Activated CD4-positive, CD25-positive, alpha-beta regulatory T cell treated with anti-CD3 and anti-CD28 coated beads, Interleukin-2, amount 50 U/mL, for 24 hours (primary cell): Measurements from ENCODE around the gene SYF2.
A peak's percentile ranks its signal among the peaks of the same experiment; 100 is the strongest.
"Not testable (repeated sequence)": the region's sequence is repeated elsewhere in the genome, so short reads cannot be mapped to it uniquely, and the experiment has no call there.

ENCODE experiments used
- ATAC-seq, 2 donors: fragments of 150-1000 bp; cut with Tn5 transposase; one replicate each; pipeline ENCODE4 v1.10.0; 2021; ENCODE audit warnings: mild to moderate bottlenecking in 1 of 2, moderate library complexity in 1 of 2

Gene SYF2

GRCh38 chr1:25232027-25232865 lies at the start of gene SYF2:
TSS of gene SYF2 (minus strand) at chr1:25232502. CDS start at chr1:25232467, 35 bp downstream.
- ATAC-seq: peak; percentile 95 to 96

DNA sequence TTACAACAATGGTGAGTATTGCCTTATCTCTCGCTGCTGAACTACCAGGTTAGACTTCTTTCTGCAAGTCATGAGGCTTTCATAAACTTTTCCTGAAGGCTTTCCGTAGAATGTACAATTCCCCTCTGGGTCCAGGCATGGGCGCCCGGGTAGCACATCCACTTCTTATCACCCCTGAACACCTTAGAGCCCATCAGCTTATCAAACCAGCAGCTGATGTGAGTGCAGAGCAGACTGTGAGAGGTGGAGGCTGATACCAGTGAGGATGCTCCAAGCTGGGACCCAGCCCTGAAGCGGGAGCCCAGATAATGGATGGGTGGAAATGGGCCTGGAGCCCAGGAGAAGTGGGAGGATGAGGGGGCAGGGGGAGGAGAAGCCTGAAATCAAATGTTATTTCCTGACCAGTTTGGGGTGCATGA lies 47.4 kb upstream of the SYF2 start:
- not testable (repeated sequence) for ATAC-seq

- ATAC-seq: not testable (repeated sequence)
These were observed 46.5 kb upstream of the SYF2 start for GRCh38 chr1:25278790-25279189.

DNA sequence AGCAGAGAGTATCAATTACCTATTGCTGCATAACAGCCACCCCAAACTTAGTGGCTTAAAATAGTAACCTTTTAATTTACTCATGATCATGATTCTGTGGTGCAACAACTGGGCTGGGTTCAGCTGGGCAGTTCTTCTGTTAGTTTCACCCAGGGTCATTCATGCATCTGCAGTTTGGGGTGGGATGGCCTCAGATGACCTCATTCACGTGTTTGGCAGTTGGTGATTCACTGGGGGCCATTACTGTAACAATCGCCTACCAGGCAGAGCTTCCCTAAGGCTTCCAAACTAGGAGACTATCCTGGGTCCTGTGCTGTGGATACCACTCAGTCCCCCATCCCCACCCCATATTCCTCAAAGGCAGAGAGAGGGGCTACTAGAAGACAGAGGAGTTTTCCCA lies 46.1 kb upstream of the SYF2 start:
- not testable (repeated sequence) for ATAC-seq

GRCh38 chr1:25277295-25277694 lies 45.0 kb upstream of the SYF2 start:
- ATAC-seq: not testable (repeated sequence)

DNA sequence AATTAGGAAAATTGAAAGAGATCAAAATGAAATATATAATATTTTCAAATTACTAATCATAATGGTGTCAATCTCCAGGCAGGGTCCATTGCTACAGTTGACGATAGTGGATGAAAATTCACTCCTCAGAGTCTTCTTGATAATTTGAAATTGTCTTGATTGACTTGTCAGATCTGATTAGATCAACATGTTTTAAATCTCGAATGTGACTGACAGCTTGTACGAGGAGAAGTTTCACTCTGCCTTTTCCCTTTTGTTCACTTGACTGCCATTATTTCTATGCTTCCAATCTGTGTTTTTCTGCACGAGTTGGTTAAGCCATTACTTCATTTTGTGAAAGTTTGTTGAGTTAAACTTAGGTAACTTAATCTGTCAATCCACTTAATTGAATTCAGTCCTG lies 43.3 kb upstream of the SYF2 start:
- ATAC-seq: not testable (repeated sequence)

DNA sequence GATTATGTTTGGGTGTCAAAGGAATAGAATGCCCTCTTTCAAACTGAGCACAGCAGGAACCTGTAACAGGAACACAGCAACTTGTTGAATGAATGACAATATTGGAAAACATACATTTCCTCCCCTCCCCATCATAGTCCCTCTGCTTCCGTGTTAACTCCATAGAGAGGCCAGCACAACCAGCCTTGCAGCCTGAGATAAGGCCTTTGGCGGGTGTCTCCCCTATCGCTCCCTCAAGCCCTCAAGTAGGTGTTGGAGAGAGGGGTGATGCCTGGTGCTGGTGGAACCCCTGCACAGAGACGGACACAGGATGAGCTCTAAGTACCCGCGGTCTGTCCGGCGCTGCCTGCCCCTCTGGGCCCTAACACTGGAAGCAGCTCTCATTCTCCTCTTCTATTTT lies 39.9 kb upstream of the SYF2 start, which contains the start of gene RHD:
RHD (plus strand) TSS at position 272 of the 400 bp plus-strand sequence; CDS start at position 311, 39 bp downstream.
- not testable (repeated sequence) for ATAC-seq

- ATAC-seq: not testable (repeated sequence)
These were observed 36.0 kb upstream of the SYF2 start for GRCh38 chr1:25268143-25268760.

DNA sequence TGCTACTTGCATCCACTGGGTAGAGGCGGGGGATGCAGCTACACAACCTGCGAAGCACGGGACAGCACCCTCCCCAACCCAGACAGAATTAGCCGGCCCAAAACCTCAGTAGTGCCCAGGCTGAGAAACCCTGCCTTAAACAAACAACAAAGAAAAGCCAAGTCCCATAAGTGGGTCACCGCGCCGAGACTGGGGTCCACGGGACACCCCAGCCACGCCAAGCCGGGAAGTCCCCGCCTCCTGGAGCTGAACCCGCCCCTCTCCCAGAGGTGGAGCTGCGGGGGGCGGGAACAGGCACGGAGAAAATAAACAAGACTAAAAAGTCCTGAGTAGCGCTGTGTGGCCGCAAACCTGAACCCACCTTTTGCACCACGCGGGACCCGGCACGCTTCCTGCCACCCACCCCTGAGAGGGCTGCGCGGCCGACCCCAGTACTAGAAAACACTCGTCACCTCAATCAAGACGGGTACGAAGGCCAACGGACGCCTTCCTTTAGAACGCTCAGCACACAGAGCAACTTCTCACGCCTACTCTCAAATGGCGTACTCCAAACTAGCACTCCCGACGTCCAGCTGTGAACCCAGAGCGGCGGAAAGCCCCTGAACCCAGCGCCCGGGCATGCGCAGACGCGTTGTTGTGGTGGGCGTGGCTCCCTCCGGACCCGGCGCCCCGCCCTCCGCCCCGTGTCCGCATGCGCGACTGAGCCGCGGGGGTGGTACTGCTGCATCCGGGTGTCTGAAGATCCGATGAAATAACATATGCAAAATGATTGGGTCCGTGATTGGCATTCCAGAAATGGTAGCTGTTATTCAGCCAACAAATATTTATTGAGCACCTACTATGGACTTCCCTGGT lies 35.2 kb upstream of the SYF2 start:
- ATAC-seq: peak; percentile 80 to 81

GRCh38 chr1:25266554-25267287 lies 34.4 kb upstream of the SYF2 start:
- ATAC-seq: peak; percentile 34 to 39

GRCh38 chr1:25260336-25260735 lies 28.0 kb upstream of the SYF2 start:
- not testable (repeated sequence) for ATAC-seq

- ATAC-seq: peak; percentile 56 to 59
These were observed 27.5 kb upstream of the SYF2 start for GRCh38 chr1:25259813-25260212.

DNA sequence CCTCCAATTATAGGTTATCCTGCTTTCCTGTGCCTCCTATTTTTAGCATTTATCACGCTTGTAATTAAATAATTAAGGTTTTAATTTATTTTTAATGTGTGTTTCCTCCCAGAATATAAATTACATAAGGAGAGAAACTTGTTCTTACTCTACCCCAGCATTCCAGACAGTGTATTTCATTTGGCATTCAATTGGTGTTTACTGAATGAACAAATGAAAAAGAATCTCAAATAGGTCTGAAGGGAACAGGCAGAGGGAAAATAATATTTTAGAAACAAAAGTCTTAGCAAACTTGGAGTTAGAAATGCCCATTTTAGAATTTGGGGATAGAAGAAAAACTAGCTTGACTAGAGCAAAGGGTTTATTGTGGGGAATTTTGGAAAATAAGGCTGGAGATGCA lies 24.9 kb upstream of the SYF2 start:
- ATAC-seq: no peak

- ATAC-seq: no peak
These were observed 24.3 kb upstream of the SYF2 start for GRCh38 chr1:25256578-25256965.

DNA sequence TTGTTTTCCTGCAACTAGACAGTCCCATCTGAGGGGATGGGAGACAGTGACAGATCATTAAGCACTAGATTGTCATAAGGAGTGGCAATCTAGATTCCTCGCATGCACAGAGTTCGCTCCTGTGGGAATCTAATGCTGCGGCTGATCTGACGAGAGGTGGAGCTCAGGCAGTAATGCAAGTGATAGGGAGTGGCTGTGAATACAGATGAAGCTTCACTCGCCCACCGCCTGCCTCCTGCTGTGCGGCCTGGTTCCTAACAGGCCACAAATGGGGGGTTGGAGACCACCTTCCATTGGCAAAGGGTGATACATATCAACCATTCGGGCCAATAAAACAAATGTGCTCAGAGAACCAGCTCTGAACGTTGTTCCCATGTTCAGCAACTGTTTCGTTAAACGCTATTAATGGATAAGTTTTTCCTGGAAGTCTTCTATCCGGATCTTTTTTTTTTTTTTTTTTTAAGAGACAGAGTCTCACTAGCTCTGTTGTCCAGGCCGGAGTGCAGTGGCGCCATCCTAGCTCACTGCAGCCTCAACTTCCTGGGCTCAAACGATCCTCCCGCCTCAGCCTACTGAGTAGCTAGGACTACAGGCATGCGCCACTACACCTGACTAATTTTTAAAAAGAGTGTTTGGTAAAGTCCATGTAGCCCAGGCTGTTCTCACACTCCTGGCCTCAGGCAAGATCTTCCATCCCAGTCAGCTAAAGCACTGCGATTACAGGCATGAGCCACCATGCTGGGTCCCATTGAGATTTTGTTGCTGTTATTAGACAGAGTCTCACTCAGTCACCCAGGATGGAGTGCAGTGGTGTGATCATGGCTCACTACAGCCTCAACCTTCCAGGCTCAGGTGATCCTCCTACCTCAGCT lies 23.6 kb upstream of the SYF2 start:
- no peak for ATAC-seq

DNA sequence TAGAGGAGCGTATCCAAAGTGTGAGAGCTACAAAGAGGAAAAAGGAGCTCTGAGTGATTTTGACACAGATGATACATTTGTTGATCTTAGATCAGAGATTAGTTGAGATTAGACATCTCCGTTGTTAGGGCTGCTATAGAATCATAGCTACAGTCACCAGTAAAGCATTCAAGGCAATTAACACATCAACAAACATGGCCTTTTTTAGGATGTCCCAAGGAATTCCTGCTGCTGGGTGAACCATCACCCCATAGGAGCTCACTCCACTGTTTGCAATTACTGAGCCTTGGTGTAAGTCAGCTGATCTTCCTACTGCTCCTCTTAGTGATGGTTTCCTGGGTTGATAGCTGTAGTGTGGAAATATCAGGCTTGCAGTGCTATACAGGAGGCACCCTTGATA lies 21.6 kb upstream of the SYF2 start:
- ATAC-seq: no peak

DNA sequence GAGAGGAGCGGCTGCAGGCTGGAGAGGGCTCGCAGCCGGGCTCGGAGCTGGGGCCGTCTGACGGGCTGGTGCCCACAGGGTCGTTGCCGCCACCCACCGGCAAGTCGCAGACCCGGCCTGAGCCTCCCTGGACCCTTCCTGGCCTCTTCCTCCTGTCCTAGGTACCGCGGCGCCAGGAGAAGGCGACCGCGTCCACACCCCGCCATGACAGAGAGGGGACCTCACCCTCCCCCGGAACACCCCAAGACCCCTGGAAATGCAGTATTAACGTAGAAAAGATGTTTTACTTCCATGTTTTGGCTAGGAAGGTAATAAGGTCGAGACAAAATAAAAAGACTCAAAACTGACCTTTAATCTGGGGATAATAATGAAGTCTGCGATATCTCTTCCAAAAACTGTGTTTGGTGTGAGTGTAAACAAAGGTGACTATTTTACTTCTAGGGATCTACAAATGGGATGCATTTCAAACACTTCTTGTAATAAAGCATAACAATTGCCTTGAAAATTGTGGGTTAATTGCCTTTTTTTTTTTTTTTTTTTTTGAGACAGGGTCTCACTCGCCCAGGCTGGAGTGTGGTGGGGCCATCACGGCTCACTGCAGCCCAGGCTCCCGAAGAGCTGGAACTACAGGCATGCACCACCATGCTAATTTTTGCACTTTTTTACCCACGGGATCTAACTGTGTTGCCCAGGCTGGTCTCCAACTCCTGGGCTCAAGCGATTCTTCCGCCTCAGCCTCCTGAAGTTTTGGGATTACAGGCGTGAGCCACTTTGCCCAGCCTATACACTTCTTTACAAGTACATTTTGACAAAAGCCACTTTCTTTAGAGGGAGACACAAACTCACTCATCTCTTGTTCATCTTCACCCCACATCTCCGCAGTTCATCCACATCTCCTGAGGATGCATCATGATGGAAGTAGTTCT lies 15.8 kb upstream of the SYF2 start:
- peak in 1 of 2 donors; percentile 52 for ATAC-seq

GRCh38 chr1:25247024-25247828 lies 14.9 kb upstream of the SYF2 start, which contains the start of gene RSRP1:
TSS of gene RSRP1 (minus strand) at chr1:25247454. CDS start at chr1:25246963, 491 bp downstream.
- peak; percentile 90 for ATAC-seq

GRCh38 chr1:25246600-25247023 lies 14.3 kb upstream of the SYF2 start:
- ATAC-seq: no peak
